Dermis blood vessel endothelial cell (primary cell): ENCODE measurements around the gene CMIP. TPM values are rescaled to one million over a fixed set of nuclear protein-coding genes. Genes with fewer than 3 reads are reported as not detected.

Experiments
- DNase-seq: peaks from one replicate; pipeline ENCODE4 v3.0.0; 2010
- total RNA-seq: library from RNA; depleted of rRNA; stranded (reverse); fragments of >200 nt; gene quantifications from 2 replicates; pipeline ENCODE4 v1.2.3, GENCODE V29; 2014

Gene CMIP
- total RNA-seq, 1 donor from 2014 or later, result 39.0 TPM

DNA sequence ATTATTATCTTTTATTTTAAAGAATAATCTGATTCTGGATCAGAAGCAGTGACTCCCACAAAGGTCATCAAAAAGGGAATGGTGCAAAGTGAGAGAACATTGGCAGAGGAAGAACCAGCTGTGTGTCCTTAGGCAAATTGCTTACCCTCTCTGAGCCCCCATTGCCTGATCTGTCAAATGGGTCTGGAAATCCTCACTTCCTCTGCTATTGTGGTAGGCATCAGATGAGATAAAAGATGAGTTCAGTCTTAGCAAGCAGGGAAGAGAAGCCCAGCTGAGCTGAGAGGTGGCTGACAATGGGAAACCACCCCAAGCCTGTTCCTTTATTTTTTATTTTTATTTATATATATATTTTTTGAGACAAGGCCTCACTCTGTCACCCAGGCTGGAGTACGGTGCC is 310.2 kb downstream of the CMIP start:
- DNase-seq, result no peak

DNA sequence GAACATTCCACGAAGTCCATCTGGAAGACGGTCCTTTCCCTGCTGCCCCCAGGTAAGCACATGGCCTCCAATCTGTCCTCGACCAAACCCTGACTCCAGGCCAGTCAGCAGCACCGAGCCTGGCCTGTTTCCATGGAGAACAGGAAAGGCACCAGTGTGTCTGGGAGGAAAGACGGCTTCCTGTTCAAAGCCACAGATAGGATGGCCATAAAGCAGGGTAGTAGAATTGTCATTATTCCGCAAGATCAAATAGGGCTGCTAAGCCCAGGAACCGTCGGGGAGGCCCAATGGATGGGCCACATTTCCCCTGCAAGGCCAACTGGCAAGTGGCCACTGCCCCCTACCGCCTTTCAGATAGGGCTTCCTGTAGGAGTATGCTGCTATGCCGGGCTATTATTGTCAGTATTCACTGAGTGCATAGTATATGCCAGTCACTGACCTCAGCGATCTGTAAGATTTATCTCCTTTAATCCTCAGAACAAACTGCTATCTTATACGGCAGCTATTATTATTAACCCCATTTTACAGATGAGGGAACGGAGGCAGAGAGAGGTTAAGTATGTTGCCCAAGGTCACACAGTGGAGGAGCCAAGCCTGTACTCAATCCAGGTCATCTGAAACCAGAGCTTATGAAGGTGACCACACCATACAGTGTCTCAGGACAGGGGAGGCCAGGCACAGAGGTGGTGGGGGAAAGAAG is 311.5 kb downstream of the CMIP start:
- DNase-seq, result peak; percentile 81

DNA sequence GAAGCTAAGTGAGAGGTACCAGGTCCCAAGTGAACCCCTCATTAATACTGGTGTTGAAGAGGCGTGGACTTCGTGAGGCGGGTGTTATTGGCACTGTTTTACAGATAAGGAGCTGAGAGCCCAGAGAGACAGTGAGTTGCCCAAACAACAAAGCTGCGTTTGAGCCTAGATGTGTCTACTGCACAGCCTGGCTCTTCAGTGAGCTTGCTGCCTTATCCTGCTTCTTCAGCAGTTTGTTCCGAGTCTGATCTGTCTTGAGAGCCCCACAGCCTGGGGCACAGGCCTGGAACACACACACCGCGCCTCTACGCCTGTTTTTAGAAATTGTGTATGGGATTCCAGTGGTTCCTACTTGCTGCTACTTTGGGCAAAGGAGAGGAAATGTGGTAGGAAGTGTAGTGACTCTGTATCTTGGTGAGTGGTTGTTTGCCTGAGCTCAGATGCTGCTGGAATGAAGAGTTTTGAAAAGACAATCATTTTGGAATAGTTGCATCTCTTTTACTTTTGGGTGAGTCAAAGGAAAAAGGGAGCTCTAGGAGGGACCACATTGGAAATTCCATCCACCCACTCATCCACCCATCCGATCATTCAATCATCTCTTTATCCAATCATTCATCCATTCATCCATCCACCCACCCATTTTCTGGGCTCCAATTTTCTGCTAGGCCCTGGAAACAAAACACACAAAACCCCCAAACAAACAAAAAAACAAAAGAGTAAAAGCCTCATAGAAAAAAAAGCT is 312.2 kb downstream of the CMIP start:
- peak; percentile 17 for DNase-seq

DNA sequence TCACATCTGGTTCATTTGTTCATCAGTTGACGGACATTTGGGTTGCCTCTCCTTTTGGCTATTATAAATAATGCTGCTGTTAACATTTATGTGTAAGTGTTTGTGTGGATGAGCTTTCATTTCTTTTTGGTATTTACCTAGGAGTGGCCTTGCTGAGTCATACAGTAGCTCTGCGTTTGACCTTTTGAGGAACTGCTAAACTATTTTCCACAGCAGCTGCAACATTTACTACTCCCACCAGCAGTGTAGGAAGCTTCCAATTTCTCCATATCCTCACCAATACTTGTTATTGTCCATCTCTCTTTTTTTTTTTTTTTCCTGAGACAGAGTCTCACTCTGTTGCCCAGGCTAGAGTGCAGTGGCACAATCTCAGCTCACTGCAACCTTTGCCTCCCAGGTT is 313.8 kb downstream of the CMIP start:
- no peak for DNase-seq

Other genes with a start within 250 kb of the CMIP start
- gene BCO1, start 206.1 kb upstream of the CMIP start, total RNA-seq, result not detected in 2 replicates
- 10.7 and 11.3 TPM in 2 replicates for gene GAN, start 129.8 kb upstream of the CMIP start, total RNA-seq